Adrenal gland (tissue), 12 donors: ENCODE results near the gene KIAA1191. TPM values are rescaled to one million over a fixed set of nuclear protein-coding genes. Genes with fewer than 3 reads are reported as not detected.

Source experiments
- DNase-seq, 7 donors: peaks; one replicate each; pipeline ENCODE4 v3.0.0-alpha.2; 2019 to 2020
- H3K27ac ChIP-seq, 5 donors: fragments of 200-600 bp; sonication (generic) in 4 of 5; 1 replicate in 3 of 5; 2 replicates in 2 of 5; pipeline versions ENCODE4 v1.5.1 to v1.8.0; 2016 to 2020; ENCODE audit warnings: mild to moderate bottlenecking in 1 of 5
- H3K27me3 ChIP-seq: fragments of 200-600 bp; 2 replicates; pipeline ENCODE4 v1.8.0; 2021
- H3K36me3 ChIP-seq, 2 donors: fragments of 200-600 bp; replicated peaks in 1 of 2; 1 replicate in 1 of 2; 2 replicates in 1 of 2; pipeline versions ENCODE4 v1.5.1 to v1.8.0; 2018 to 2022
- H3K4me1 ChIP-seq, 2 donors: fragments of 200-600 bp; replicated peaks in 1 of 2; 1 replicate in 1 of 2; 2 replicates in 1 of 2; pipeline versions ENCODE4 v1.5.1 to v1.8.0; 2018 to 2021
- H3K4me3 ChIP-seq, 4 donors: fragments of 200-600 bp; sonication (generic) in 3 of 4; one replicate each; pipeline ENCODE4 v1.5.1; 2016 to 2018
- H3K9me3 ChIP-seq, 3 donors: fragments of 200-600 bp; sonication (generic) in 1 of 3; replicated peaks in 1 of 3; 1 replicate in 2 of 3; 2 replicates in 1 of 3; pipeline versions ENCODE4 v1.5.1 to v1.8.0; 2016 to 2021
- POLR2A ChIP-seq, 2 donors: fragments of 450-650 bp; IDR thresholded peaks; one replicate each; pipeline ENCODE4 v1.6.1; 2017; ENCODE audit warnings: antibody characterized with exemption in 2 of 2, mild to moderate bottlenecking in 2 of 2, moderate library complexity in 1 of 2
- WGBS, 4 donors: extraction: QIAGEN DNeasy Blood & Tissue Kit in 2 of 4; methylation state at CpG; one replicate each; pipeline versions ENCODE4 v1.1.5 to v1.1.7; 2013 to 2017; 5-methylcytosine and 5-hydroxymethylcytosine counted together
- intact Hi-C, 2 donors: fragments of 100-400 bp; cut with DNase I; formaldehyde crosslinking; loops; one replicate each; pipeline versions ENCODE4 v1.14.1 to v1.15.0; 2022 to 2023
- polyA plus RNA-seq, 3 donors: library from polyadenylated mRNA; stranded (reverse); fragments of 200-250 nt in 2 of 3; fragments of 350-450 nt in 1 of 3; fragmentation: Illumina TruSeq in 1 of 3; extraction: RNeasy Lipid Tissue Mini Kit (QIAGEN cat#74804) in 1 of 3; gene quantifications; one replicate each; pipeline ENCODE4 v1.2.3, GENCODE V29; 2013 to 2014
- total RNA-seq, 9 donors: library from RNA; depleted of rRNA in 4 of 9; stranded (reverse); fragments of >200 nt in 4 of 9; fragments of 120-200 nt in 1 of 9; fragmentation: NEBNext Ultra II Directional in 1 of 9; extraction: Animal tissue kit (Norgen Biotek cat#: 25700) in 1 of 9; gene quantifications; one replicate each; pipeline versions ENCODE4 v1.1.0 to v1.2.4, GENCODE V29; 2013 to 2023
- TF ChIP-seq, protein P1 (sequence below), 6 experiments: fragments of 450-650 bp in 4 of 6; fragments of 200-600 bp in 2 of 6; sonication (generic) in 1 of 6; IDR thresholded peaks; 1 replicate in 5 of 6; 2 replicates in 1 of 6; pipeline versions ENCODE4 v1.5.1 to v1.8.0; 2016 to 2021; ENCODE audit warnings: antibody characterized with exemption in 6 of 6, mild to moderate bottlenecking in 2 of 6, moderate library complexity in 1 of 6
- donor health status: healthy with polysubstance abuse.
- donor health status: Bipolar disorder and iron deficiency.
- donor health status: DM: yes; HTN: yes; CAD: no.
- donor health status: DM: no; HTN: no; CAD: no.
- donor health status: DM: no; HTN: no; CAD: no.
- donor health status: DM: yes; HTN: yes; CAD: no.

KIAA1191 gene
- total and polyA plus RNA-seq, 12 donors, result 52.9 to 127 (median 99.2) TPM

GRCh38 chr5:176384991-176385390 lies 23.4 kb upstream of the KIAA1191 start:
- no peak overlapping the region for H3K4me3 ChIP-seq
- no peaks in the 10 kb centered on the region for H3K9me3 ChIP-seq
- no peak overlapping the region for H3K27ac ChIP-seq
- H3K27me3 ChIP-seq, result no peaks in the 10 kb centered on the region
- TF ChIP-seq POLR2A (IDR thresholded peaks at IDR 0.05), result no peak
- TF ChIP-seq, protein P1, sequence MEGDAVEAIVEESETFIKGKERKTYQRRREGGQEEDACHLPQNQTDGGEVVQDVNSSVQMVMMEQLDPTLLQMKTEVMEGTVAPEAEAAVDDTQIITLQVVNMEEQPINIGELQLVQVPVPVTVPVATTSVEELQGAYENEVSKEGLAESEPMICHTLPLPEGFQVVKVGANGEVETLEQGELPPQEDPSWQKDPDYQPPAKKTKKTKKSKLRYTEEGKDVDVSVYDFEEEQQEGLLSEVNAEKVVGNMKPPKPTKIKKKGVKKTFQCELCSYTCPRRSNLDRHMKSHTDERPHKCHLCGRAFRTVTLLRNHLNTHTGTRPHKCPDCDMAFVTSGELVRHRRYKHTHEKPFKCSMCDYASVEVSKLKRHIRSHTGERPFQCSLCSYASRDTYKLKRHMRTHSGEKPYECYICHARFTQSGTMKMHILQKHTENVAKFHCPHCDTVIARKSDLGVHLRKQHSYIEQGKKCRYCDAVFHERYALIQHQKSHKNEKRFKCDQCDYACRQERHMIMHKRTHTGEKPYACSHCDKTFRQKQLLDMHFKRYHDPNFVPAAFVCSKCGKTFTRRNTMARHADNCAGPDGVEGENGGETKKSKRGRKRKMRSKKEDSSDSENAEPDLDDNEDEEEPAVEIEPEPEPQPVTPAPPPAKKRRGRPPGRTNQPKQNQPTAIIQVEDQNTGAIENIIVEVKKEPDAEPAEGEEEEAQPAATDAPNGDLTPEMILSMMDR (IDR thresholded peaks at IDR 0.05), result no peak
- H3K4me1 ChIP-seq, result peaks cover 12 to 21% of the 10 kb centered on the region in 2 donors
- H3K36me3 ChIP-seq, result peaks cover 0 to 26% of the 10 kb centered on the region in 2 donors
- intact Hi-C loops, result no loop called here
- 89 to 93% (median 92%) methylated on average over 12 of the region's 12 CpGs for WGBS, 4 donors
- DNase-seq, result no peak

- TF ChIP-seq POLR2A (IDR thresholded peaks at IDR 0.05), result no peak
- TF ChIP-seq, protein P1 (IDR thresholded peaks at IDR 0.05), result no peak
- Histone ChIP-seq H3K27me3 (no peaks in the 10 kb centered on the region), H3K4me3 (no peak overlapping the region), H3K4me1 (peaks cover 8 to 16% of the 10 kb centered on the region in 2 donors), H3K27ac (no peak overlapping the region), H3K36me3 (peaks cover 0 to 26% of the 10 kb centered on the region in 2 donors), H3K9me3 (no peaks in the 10 kb centered on the region)
- intact Hi-C loops, result no loop called here
- WGBS, 4 donors, result 82 to 91% (median 86%) methylated on average over 7 to 8 of the region's 8 CpGs
- no peak for DNase-seq
Observed at GRCh38 chr5:176384366-176384930, 22.9 kb upstream of the KIAA1191 start.

DNA sequence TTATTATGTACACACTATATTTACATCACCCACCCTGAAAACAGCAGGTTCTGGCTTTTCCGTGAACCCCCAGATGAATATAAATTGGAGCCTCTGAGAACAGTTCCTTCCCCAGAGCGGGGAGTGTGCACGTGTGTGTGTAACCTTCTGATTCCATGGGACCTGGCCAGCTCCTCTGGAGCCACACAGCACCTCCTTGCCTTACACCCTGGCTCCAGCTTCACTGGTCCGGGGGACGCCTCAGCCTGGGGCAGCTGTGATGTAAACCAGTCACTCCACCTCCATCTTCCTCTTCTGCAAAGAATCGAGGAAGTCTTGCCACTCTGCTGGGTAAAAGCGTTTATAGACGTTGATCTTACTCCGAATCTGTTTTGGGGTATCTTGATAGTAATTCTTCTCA lies 22.4 kb upstream of the KIAA1191 start:
- 76 to 89% (median 85%) methylated on average over 8 to 9 of the region's 9 CpGs for WGBS, 4 donors
- no peak for DNase-seq
- Histone ChIP-seq H3K27me3 (no peaks in the 10 kb centered on the region), H3K36me3 (peaks cover 0 to 26% of the 10 kb centered on the region in 2 donors), H3K27ac (no peak overlapping the region), H3K9me3 (no peaks in the 10 kb centered on the region), H3K4me3 (no peak overlapping the region), H3K4me1 (peaks cover 6 to 14% of the 10 kb centered on the region in 2 donors)
- TF ChIP-seq, protein P1 (IDR thresholded peaks at IDR 0.05), result no peak
- TF ChIP-seq POLR2A (IDR thresholded peaks at IDR 0.05), result no peak
- intact Hi-C loops, result no loop called here

DNA sequence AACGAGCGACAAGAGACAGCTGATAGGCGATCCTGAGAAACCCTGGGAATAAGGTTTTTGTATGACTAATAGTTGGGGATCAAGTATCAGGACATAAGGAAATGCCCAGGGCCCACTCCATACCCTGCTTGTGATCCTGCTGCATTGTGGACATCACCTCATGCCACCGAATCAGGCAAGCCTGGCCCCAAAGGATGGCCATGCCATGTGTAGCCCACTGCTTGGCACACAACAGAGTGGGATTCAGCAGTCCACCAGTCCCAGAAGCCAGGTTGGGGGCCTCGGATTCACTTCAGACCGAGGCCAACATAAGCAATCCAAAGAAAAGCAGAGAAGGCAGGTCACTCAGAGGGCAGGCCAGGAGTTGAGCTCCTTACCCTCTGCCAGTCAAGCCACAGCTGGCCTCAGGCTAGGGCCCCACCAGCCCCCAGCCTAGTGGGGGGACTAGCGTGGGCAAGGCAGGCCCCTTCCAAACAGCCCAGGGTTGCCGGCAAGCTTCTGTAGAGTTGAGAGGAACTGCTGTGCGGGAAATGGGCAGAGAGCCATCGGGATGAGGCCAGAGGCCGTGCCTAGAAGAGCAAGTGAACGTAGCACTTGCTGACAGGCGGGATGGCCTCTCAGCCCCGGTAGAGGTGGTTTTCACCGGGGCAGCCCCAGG lies 21.8 kb upstream of the KIAA1191 start:
- no peak for DNase-seq
- H3K4me3 ChIP-seq, result no peak overlapping the region
- H3K9me3 ChIP-seq, result no peaks in the 10 kb centered on the region
- no peak overlapping the region for H3K27ac ChIP-seq
- TF ChIP-seq, protein P1 (IDR thresholded peaks at IDR 0.05), result no peak
- no peak for TF ChIP-seq POLR2A (IDR thresholded peaks at IDR 0.05)
- 88 to 93% (median 91%) methylated on average over 12 to 15 of the region's 15 CpGs for WGBS, 4 donors
- H3K27me3 ChIP-seq, result no peaks in the 10 kb centered on the region
- peaks cover 6 to 14% of the 10 kb centered on the region in 2 donors for H3K4me1 ChIP-seq
- peaks cover 0 to 26% of the 10 kb centered on the region in 2 donors for H3K36me3 ChIP-seq
- intact Hi-C loops, result no loop called here
